Measurements from ENCODE around the gene PRKG1. TPM values are rescaled to one million over a fixed set of nuclear protein-coding genes. Genes with fewer than 3 reads are reported as not detected.

Gene PRKG1
- polyA plus RNA-seq, 3 donors = not detected

DNA sequence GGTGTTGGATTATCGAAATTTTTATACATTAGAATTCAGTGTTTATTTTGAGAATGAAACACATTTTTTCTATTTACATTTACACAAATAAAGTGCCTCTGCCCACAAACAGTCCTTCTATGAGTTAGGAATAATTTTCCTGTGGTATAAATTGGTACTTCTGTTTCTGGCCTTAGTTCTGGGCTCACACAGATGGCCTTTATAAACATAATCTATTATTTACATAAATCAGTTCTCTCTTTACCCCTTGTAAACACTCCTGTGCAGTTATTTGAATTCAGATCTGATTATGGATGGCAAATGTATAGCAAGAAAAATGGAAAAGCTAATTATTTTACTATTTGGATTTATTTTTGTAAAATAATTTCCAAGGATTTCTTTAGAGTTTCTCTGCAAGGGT is 143.2 kb downstream of the PRKG1 start:
- no peak overlapping the region for H3K4me3 Mint-ChIP-seq
- H3K27me3 Mint-ChIP-seq (ENCODE audit: low read depth in 3 of 3) = no peaks in the 10 kb centered on the region
- intact Hi-C loops (cut with micrococcal nuclease) = no loop called here
- Histone ChIP-seq H3K79me2 (ENCODE audit: insufficient read depth, low read length) (no peaks in the 10 kb centered on the region), H2AFZ (ENCODE audit: insufficient read depth, low read depth, low read length, poor library complexity, severe bottlenecking) (no peak overlapping the region), H3K36me3 (replicated peaks in 1 of 2; ENCODE audit: control insufficient read depth in 1 of 2, insufficient read depth in 2 of 2, low read length in 2 of 2) (no peaks in the 10 kb centered on the region), H3K27me3 (ENCODE audit: control insufficient read depth in 2 of 2, insufficient read depth in 2 of 2, low read length in 2 of 2) (no peaks in the 10 kb centered on the region), H3K4me3 (replicated peaks in 1 of 3; ENCODE audit: low read depth in 2 of 3, low read length in 3 of 3) (no peak overlapping the region), H3K9ac (ENCODE audit: insufficient read depth, low read length, poor library complexity, severe bottlenecking) (no peak overlapping the region), H3K4me1 (ENCODE audit: control insufficient read depth in 1 of 2, insufficient read depth in 2 of 2, low read length in 2 of 2) (no peaks in the 10 kb centered on the region), H3K27ac (ENCODE audit: low read depth in 1 of 2, low read length in 2 of 2) (no peak overlapping the region), H4K20me1 (ENCODE audit: insufficient read depth, low read length) (no peaks in the 10 kb centered on the region), H3K9me3 (replicated peaks in 1 of 2; ENCODE audit: control insufficient read depth in 1 of 2, insufficient read depth in 1 of 2, low read length in 2 of 2) (no peaks in the 10 kb centered on the region), H3K4me2 (replicated peaks; ENCODE audit: extremely low read depth, low read length, poor library complexity, severe bottlenecking) (no peak overlapping the region)
- no CpG with 5 or more reads among the region's 1 CpG for WGBS (ENCODE audit: insufficient coverage)
- TF ChIP-seq, protein P1, sequence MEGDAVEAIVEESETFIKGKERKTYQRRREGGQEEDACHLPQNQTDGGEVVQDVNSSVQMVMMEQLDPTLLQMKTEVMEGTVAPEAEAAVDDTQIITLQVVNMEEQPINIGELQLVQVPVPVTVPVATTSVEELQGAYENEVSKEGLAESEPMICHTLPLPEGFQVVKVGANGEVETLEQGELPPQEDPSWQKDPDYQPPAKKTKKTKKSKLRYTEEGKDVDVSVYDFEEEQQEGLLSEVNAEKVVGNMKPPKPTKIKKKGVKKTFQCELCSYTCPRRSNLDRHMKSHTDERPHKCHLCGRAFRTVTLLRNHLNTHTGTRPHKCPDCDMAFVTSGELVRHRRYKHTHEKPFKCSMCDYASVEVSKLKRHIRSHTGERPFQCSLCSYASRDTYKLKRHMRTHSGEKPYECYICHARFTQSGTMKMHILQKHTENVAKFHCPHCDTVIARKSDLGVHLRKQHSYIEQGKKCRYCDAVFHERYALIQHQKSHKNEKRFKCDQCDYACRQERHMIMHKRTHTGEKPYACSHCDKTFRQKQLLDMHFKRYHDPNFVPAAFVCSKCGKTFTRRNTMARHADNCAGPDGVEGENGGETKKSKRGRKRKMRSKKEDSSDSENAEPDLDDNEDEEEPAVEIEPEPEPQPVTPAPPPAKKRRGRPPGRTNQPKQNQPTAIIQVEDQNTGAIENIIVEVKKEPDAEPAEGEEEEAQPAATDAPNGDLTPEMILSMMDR (IDR thresholded peaks at IDR 0.05) = no peak
- H3K9me3 Mint-ChIP-seq = peaks cover 0 to 1% (median 0%) of the 10 kb centered on the region in 7 donors
- H3K4me1 Mint-ChIP-seq = no peaks in the 10 kb centered on the region
- no peak for DNase-seq
- no peak overlapping the region for H3K27ac Mint-ChIP-seq
- no peaks in the 10 kb centered on the region for H3K36me3 Mint-ChIP-seq

DNA sequence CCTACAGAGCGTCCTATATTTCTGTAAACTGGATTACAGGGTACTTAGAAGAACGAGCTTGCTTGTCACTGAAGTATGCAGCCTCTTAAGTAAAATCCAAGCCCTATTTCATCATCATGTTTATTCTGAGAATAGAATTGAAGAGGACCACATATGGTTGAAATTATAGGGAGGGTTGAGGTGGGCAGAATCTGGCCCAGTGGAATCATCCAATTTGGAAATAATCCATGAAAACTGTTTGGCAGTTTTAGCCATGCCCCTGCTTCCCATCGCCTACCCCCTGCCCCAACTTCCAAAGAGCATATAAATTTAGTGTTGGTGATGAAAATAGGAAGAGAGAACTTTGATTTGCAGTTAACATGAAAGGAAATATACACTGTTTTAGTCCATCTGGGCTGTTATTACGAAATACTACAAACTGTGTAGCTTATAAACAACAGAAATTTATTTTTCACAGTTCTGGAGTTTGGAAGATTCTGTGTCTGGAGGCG is 150.4 kb downstream of the PRKG1 start:
- no peak overlapping the region for H3K9ac ChIP-seq (ENCODE audit: insufficient read depth, low read length, poor library complexity, severe bottlenecking)
- H3K4me1 Mint-ChIP-seq = peaks cover 3% of the 10 kb centered on the region
- no peak overlapping the region for H3K27ac ChIP-seq (ENCODE audit: low read depth in 1 of 2, low read length in 2 of 2)
- H3K79me2 ChIP-seq (ENCODE audit: insufficient read depth, low read length) = no peaks in the 10 kb centered on the region
- no peak overlapping the region for H2AFZ ChIP-seq (ENCODE audit: insufficient read depth, low read depth, low read length, poor library complexity, severe bottlenecking)
- no peak overlapping the region for H3K4me3 ChIP-seq (replicated peaks in 1 of 3; ENCODE audit: low read depth in 2 of 3, low read length in 3 of 3)
- no peaks in the 10 kb centered on the region for H4K20me1 ChIP-seq (ENCODE audit: insufficient read depth, low read length)
- H3K9me3 Mint-ChIP-seq = no peaks in the 10 kb centered on the region
- H3K4me2 ChIP-seq (replicated peaks; ENCODE audit: extremely low read depth, low read length, poor library complexity, severe bottlenecking) = no peak overlapping the region
- intact Hi-C loops (cut with micrococcal nuclease) = no loop called here
- H3K4me1 ChIP-seq (ENCODE audit: control insufficient read depth in 1 of 2, insufficient read depth in 2 of 2, low read length in 2 of 2) = no peaks in the 10 kb centered on the region
- no CpG with 5 or more reads among the region's 5 CpGs for WGBS (ENCODE audit: insufficient coverage)
- TF ChIP-seq, protein P1 (IDR thresholded peaks at IDR 0.05) = no peak
- no peak overlapping the region for H3K27ac Mint-ChIP-seq
- H3K36me3 Mint-ChIP-seq = no peaks in the 10 kb centered on the region
- no peaks in the 10 kb centered on the region for H3K27me3 ChIP-seq (ENCODE audit: control insufficient read depth in 2 of 2, insufficient read depth in 2 of 2, low read length in 2 of 2)
- no peak for DNase-seq
- H3K4me3 Mint-ChIP-seq = no peak overlapping the region
- no peaks in the 10 kb centered on the region for H3K27me3 Mint-ChIP-seq (ENCODE audit: low read depth in 3 of 3)
- H3K9me3 ChIP-seq (replicated peaks in 1 of 2; ENCODE audit: control insufficient read depth in 1 of 2, insufficient read depth in 1 of 2, low read length in 2 of 2) = no peaks in the 10 kb centered on the region
- H3K36me3 ChIP-seq (replicated peaks in 1 of 2; ENCODE audit: control insufficient read depth in 1 of 2, insufficient read depth in 2 of 2, low read length in 2 of 2) = no peaks in the 10 kb centered on the region
